ENCODE data around the gene PLA2G15.

PLA2G15 gene

DNA sequence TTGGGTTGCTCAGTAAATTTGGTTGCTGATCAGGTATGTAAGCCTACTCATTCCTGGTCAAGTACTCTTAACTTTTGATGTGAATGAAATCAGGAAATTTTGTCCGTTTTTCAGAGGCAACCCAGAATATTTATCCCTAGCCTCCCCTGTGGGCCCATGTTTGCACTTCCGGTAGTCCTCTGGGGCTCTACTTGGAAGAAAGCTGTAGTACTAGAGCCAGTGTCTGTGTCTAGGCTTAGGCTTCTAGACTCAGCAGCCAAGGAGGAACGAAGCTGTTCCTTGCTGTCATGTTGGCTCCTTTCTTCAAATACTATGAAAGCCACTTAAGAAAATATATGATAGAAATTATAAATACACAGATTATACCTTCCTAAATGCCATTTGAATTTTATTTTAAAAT, 30.4 kb upstream of the PLA2G15 start:
- Histone ChIP-seq H3K79me1 (ENCODE audit: low read length) (no peaks in the 10 kb centered on the region), H3K23ac (ENCODE audit: low read length) (no peak overlapping the region), H4K5ac (ENCODE audit: low read length) (no peak overlapping the region), H3K9ac (ENCODE audit: low read length) (no peak overlapping the region), H3K36me3 (ENCODE audit: control insufficient read depth, insufficient read depth, low read length) (no peaks in the 10 kb centered on the region), H3K4ac (ENCODE audit: low read depth, low read length) (no peak overlapping the region), H2AK5ac (ENCODE audit: low read length) (no peak overlapping the region), H3K27ac (ENCODE audit: low read depth, low read length) (no peak overlapping the region), H3K4me1 (ENCODE audit: control insufficient read depth, low read depth, low read length) (no peaks in the 10 kb centered on the region), H2BK5ac (ENCODE audit: low read length) (no peak overlapping the region), H3K56ac (ENCODE audit: low read length) (no peak overlapping the region), H3K79me2 (ENCODE audit: control insufficient read depth, insufficient read depth, low read length) (no peaks in the 10 kb centered on the region), H2BK120ac (ENCODE audit: low read depth, low read length) (no peak overlapping the region), H3K4me2 (ENCODE audit: low read length) (no peak overlapping the region), H3K4me3 (ENCODE audit: low read length) (no peak overlapping the region), H3K27me3 (ENCODE audit: insufficient read depth, low read length, poor library complexity) (no peaks in the 10 kb centered on the region), H4K8ac (ENCODE audit: low read depth, low read length) (no peak overlapping the region), H2BK15ac (replicated peaks; ENCODE audit: low read depth) (no peak overlapping the region), H3K18ac (ENCODE audit: low read length) (no peak overlapping the region)
- no CpG with 5 or more reads among the region's 3 CpGs for WGBS (ENCODE audit: extremely low coverage, insufficient coverage, low lambda C conversion rate)
- DNase-seq: no peak

- H4K5ac ChIP-seq (ENCODE audit: low read length): no peak overlapping the region
- H3K9ac ChIP-seq (ENCODE audit: low read length): no peak overlapping the region
- H3K56ac ChIP-seq (ENCODE audit: low read length): no peak overlapping the region
- no peak overlapping the region for H3K18ac ChIP-seq (ENCODE audit: low read length)
- no peak overlapping the region for H3K23ac ChIP-seq (ENCODE audit: low read length)
- H3K4me3 ChIP-seq (ENCODE audit: low read length): no peak overlapping the region
- H2BK5ac ChIP-seq (ENCODE audit: low read length): no peak overlapping the region
- H3K36me3 ChIP-seq (ENCODE audit: control insufficient read depth, insufficient read depth, low read length): no peaks in the 10 kb centered on the region
- no peaks in the 10 kb centered on the region for H3K27me3 ChIP-seq (ENCODE audit: insufficient read depth, low read length, poor library complexity)
- no peaks in the 10 kb centered on the region for H3K79me1 ChIP-seq (ENCODE audit: low read length)
- no peaks in the 10 kb centered on the region for H3K79me2 ChIP-seq (ENCODE audit: control insufficient read depth, insufficient read depth, low read length)
- H3K4ac ChIP-seq (ENCODE audit: low read depth, low read length): no peak overlapping the region
- H4K8ac ChIP-seq (ENCODE audit: low read depth, low read length): no peak overlapping the region
- H2BK15ac ChIP-seq (replicated peaks; ENCODE audit: low read depth): no peak overlapping the region
- no peak for DNase-seq
- no peak overlapping the region for H3K4me2 ChIP-seq (ENCODE audit: low read length)
- no peak overlapping the region for H3K27ac ChIP-seq (ENCODE audit: low read depth, low read length)
- WGBS (ENCODE audit: extremely low coverage, insufficient coverage, low lambda C conversion rate): no CpG with 5 or more reads among the region's 1 CpG
- no peak overlapping the region for H2AK5ac ChIP-seq (ENCODE audit: low read length)
- H2BK120ac ChIP-seq (ENCODE audit: low read depth, low read length): no peak overlapping the region
- H3K4me1 ChIP-seq (ENCODE audit: control insufficient read depth, low read depth, low read length): no peaks in the 10 kb centered on the region
Observed at GRCh38 chr16:68215302-68215701, 29.9 kb upstream of the PLA2G15 start.

DNA sequence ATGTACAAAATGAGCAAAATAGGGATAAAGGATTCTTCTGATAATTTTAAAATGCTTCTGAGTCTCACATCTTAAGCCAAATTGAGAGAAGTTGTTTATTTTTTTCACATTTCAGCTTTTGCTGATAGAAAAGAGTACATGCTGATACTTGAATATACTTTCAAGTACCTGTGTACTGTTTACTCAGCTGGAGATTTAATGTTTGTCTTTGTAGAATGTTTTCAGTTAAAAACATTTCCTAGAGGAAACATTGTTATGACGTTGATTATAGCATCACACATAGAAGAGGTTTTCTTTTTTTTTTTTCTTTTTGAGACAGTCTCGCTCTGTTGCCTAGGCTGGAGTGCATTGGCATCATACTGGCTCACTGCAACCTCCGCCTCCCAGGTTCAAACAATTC, 28.9 kb upstream of the PLA2G15 start:
- Histone ChIP-seq H3K56ac (ENCODE audit: low read length) (no peak overlapping the region), H3K27me3 (ENCODE audit: insufficient read depth, low read length, poor library complexity) (no peaks in the 10 kb centered on the region), H3K79me1 (ENCODE audit: low read length) (no peaks in the 10 kb centered on the region), H3K9ac (ENCODE audit: low read length) (no peak overlapping the region), H3K4me2 (ENCODE audit: low read length) (no peak overlapping the region), H3K18ac (ENCODE audit: low read length) (no peak overlapping the region), H4K5ac (ENCODE audit: low read length) (no peak overlapping the region), H2BK15ac (replicated peaks; ENCODE audit: low read depth) (no peak overlapping the region), H3K4me1 (ENCODE audit: control insufficient read depth, low read depth, low read length) (no peaks in the 10 kb centered on the region), H3K23ac (ENCODE audit: low read length) (no peak overlapping the region), H2BK120ac (ENCODE audit: low read depth, low read length) (no peak overlapping the region), H3K36me3 (ENCODE audit: control insufficient read depth, insufficient read depth, low read length) (no peaks in the 10 kb centered on the region), H3K79me2 (ENCODE audit: control insufficient read depth, insufficient read depth, low read length) (no peaks in the 10 kb centered on the region), H3K4me3 (ENCODE audit: low read length) (no peak overlapping the region), H3K27ac (ENCODE audit: low read depth, low read length) (no peak overlapping the region), H2AK5ac (ENCODE audit: low read length) (no peak overlapping the region), H3K4ac (ENCODE audit: low read depth, low read length) (no peak overlapping the region), H2BK5ac (ENCODE audit: low read length) (no peak overlapping the region), H4K8ac (ENCODE audit: low read depth, low read length) (no peak overlapping the region)
- DNase-seq: no peak
- WGBS (ENCODE audit: extremely low coverage, insufficient coverage, low lambda C conversion rate): no CpG with 5 or more reads among the region's 3 CpGs

- H3K79me2 ChIP-seq (ENCODE audit: control insufficient read depth, insufficient read depth, low read length): no peaks in the 10 kb centered on the region
- no peak overlapping the region for H2AK5ac ChIP-seq (ENCODE audit: low read length)
- no peak overlapping the region for H3K23ac ChIP-seq (ENCODE audit: low read length)
- no peak overlapping the region for H2BK15ac ChIP-seq (replicated peaks; ENCODE audit: low read depth)
- H3K4me1 ChIP-seq (ENCODE audit: control insufficient read depth, low read depth, low read length): no peaks in the 10 kb centered on the region
- no peak overlapping the region for H3K9ac ChIP-seq (ENCODE audit: low read length)
- DNase-seq: no peak
- no peak overlapping the region for H3K27ac ChIP-seq (ENCODE audit: low read depth, low read length)
- H3K4me3 ChIP-seq (ENCODE audit: low read length): no peak overlapping the region
- WGBS (ENCODE audit: extremely low coverage, insufficient coverage, low lambda C conversion rate): no CpG with 5 or more reads among the region's 4 CpGs
- H2BK5ac ChIP-seq (ENCODE audit: low read length): no peak overlapping the region
- no peaks in the 10 kb centered on the region for H3K27me3 ChIP-seq (ENCODE audit: insufficient read depth, low read length, poor library complexity)
- H3K4ac ChIP-seq (ENCODE audit: low read depth, low read length): no peak overlapping the region
- no peak overlapping the region for H4K8ac ChIP-seq (ENCODE audit: low read depth, low read length)
- H4K5ac ChIP-seq (ENCODE audit: low read length): no peak overlapping the region
- no peak overlapping the region for H2BK120ac ChIP-seq (ENCODE audit: low read depth, low read length)
- H3K56ac ChIP-seq (ENCODE audit: low read length): no peak overlapping the region
- no peaks in the 10 kb centered on the region for H3K79me1 ChIP-seq (ENCODE audit: low read length)
- H3K18ac ChIP-seq (ENCODE audit: low read length): no peak overlapping the region
- H3K4me2 ChIP-seq (ENCODE audit: low read length): no peak overlapping the region
- no peaks in the 10 kb centered on the region for H3K36me3 ChIP-seq (ENCODE audit: control insufficient read depth, insufficient read depth, low read length)
Observed at GRCh38 chr16:68217506-68217905, 27.7 kb upstream of the PLA2G15 start.

GRCh38 chr16:68219725-68220351, 25.3 kb upstream of the PLA2G15 start:
- no peak overlapping the region for H2BK5ac ChIP-seq (ENCODE audit: low read length)
- no peak overlapping the region for H3K27ac ChIP-seq (ENCODE audit: low read depth, low read length)
- no peak overlapping the region for H4K5ac ChIP-seq (ENCODE audit: low read length)
- no peak overlapping the region for H3K4ac ChIP-seq (ENCODE audit: low read depth, low read length)
- no peak overlapping the region for H3K9ac ChIP-seq (ENCODE audit: low read length)
- H2AK5ac ChIP-seq (ENCODE audit: low read length): no peak overlapping the region
- no peaks in the 10 kb centered on the region for H3K79me2 ChIP-seq (ENCODE audit: control insufficient read depth, insufficient read depth, low read length)
- H3K4me2 ChIP-seq (ENCODE audit: low read length): no peak overlapping the region
- no peak overlapping the region for H3K23ac ChIP-seq (ENCODE audit: low read length)
- H3K4me1 ChIP-seq (ENCODE audit: control insufficient read depth, low read depth, low read length): no peaks in the 10 kb centered on the region
- H3K4me3 ChIP-seq (ENCODE audit: low read length): no peak overlapping the region
- H3K56ac ChIP-seq (ENCODE audit: low read length): peak overlapping the region; percentile 15
- H2BK15ac ChIP-seq (replicated peaks; ENCODE audit: low read depth): no peak overlapping the region
- H3K18ac ChIP-seq (ENCODE audit: low read length): no peak overlapping the region
- no peak for DNase-seq
- no CpG with 5 or more reads among the region's 6 CpGs for WGBS (ENCODE audit: extremely low coverage, insufficient coverage, low lambda C conversion rate)
- H3K79me1 ChIP-seq (ENCODE audit: low read length): no peaks in the 10 kb centered on the region
- no peak overlapping the region for H4K8ac ChIP-seq (ENCODE audit: low read depth, low read length)
- no peak overlapping the region for H2BK120ac ChIP-seq (ENCODE audit: low read depth, low read length)
- H3K36me3 ChIP-seq (ENCODE audit: control insufficient read depth, insufficient read depth, low read length): no peaks in the 10 kb centered on the region
- no peaks in the 10 kb centered on the region for H3K27me3 ChIP-seq (ENCODE audit: insufficient read depth, low read length, poor library complexity)

GRCh38 chr16:68223072-68223471, 22.1 kb upstream of the PLA2G15 start:
- Histone ChIP-seq H3K79me1 (ENCODE audit: low read length) (no peaks in the 10 kb centered on the region), H2BK120ac (ENCODE audit: low read depth, low read length) (no peak overlapping the region), H4K8ac (ENCODE audit: low read depth, low read length) (no peak overlapping the region), H3K4me3 (ENCODE audit: low read length) (no peak overlapping the region), H3K4ac (ENCODE audit: low read depth, low read length) (no peak overlapping the region), H3K36me3 (ENCODE audit: control insufficient read depth, insufficient read depth, low read length) (no peaks in the 10 kb centered on the region), H3K18ac (ENCODE audit: low read length) (no peak overlapping the region), H3K27me3 (ENCODE audit: insufficient read depth, low read length, poor library complexity) (no peaks in the 10 kb centered on the region), H3K4me1 (ENCODE audit: control insufficient read depth, low read depth, low read length) (no peaks in the 10 kb centered on the region), H3K4me2 (ENCODE audit: low read length) (no peak overlapping the region), H3K56ac (ENCODE audit: low read length) (no peak overlapping the region), H4K5ac (ENCODE audit: low read length) (no peak overlapping the region), H3K27ac (ENCODE audit: low read depth, low read length) (no peak overlapping the region), H2BK15ac (replicated peaks; ENCODE audit: low read depth) (no peak overlapping the region), H2AK5ac (ENCODE audit: low read length) (no peak overlapping the region), H3K9ac (ENCODE audit: low read length) (no peak overlapping the region), H3K23ac (ENCODE audit: low read length) (no peak overlapping the region), H3K79me2 (ENCODE audit: control insufficient read depth, insufficient read depth, low read length) (no peaks in the 10 kb centered on the region), H2BK5ac (ENCODE audit: low read length) (no peak overlapping the region)
- no peak for DNase-seq
- WGBS (ENCODE audit: extremely low coverage, insufficient coverage, low lambda C conversion rate): no CpG with 5 or more reads among the region's 1 CpG
